GM13976 (cell line): Measurements from ENCODE around the gene MILR1.
A peak's percentile ranks its signal among the peaks of the same experiment; 100 is the strongest.
"Not testable (repeated sequence)": the region's sequence is repeated elsewhere in the genome, so short reads cannot be mapped to it uniquely, and the experiment has no call there.

ENCODE experiments used
- DNase-seq: peaks from one replicate; pipeline ENCODE4 v3.0.0; 2012; ENCODE audit warnings: low spot score
- CTCF ChIP-seq: IDR thresholded peaks from 2 replicates; pipeline ENCODE4 v1.5.1; 2012; ENCODE audit warnings: borderline replicate concordance, mild to moderate bottlenecking; ENCODE audit not compliant: insufficient read depth; ENCODE audit errors: extremely low read depth, missing control alignments, control extremely low read depth
- in situ Hi-C: fragments of 300-500 bp; cut with MboI; formaldehyde crosslinking; loops from one replicate; pipeline ENCODE4 v1.12.0; 2022; ENCODE audit warnings: low sequenced_read_pairs, mixed read lengths, inconsistent platforms; ENCODE audit not compliant: unreplicated experiment

MILR1 gene

GRCh38 chr17:64491034-64491860 lies 42.3 kb downstream of the MILR1 start:
- in situ Hi-C loops, result loop anchor here (5.0 kb wide), 1 partner anchor 69 kb away; no protein-coding TSS in a partner anchor
- TF ChIP-seq CTCF, result peak; percentile 55
- DNase-seq, result no peak

GRCh38 chr17:64491994-64492393 lies 43.1 kb downstream of the MILR1 start:
- no peak for TF ChIP-seq CTCF
- in situ Hi-C loops, result loop anchor here (5.0 kb wide), 1 partner anchor 70 kb away; no protein-coding TSS in a partner anchor
- no peak for DNase-seq

GRCh38 chr17:64492481-64493109 lies 43.7 kb downstream of the MILR1 start:
- DNase-seq, result no peak
- in situ Hi-C loops, result loop anchor here (5.0 kb wide), 1 partner anchor 70 kb away; no protein-coding TSS in a partner anchor
- TF ChIP-seq CTCF, result no peak

GRCh38 chr17:64494121-64494520 lies 45.2 kb downstream of the MILR1 start:
- no peak for TF ChIP-seq CTCF
- DNase-seq, result no peak
- in situ Hi-C loops, result loop anchor here (5.0 kb wide), 1 partner anchor 72 kb away; no protein-coding TSS in a partner anchor

GRCh38 chr17:64495300-64495699 lies 46.4 kb downstream of the MILR1 start:
- in situ Hi-C loops, DNase-seq: not testable (repeated sequence)

GRCh38 chr17:64496348-64496785 lies 47.5 kb downstream of the MILR1 start:
- TF ChIP-seq CTCF, result no peak
- DNase-seq, result no peak
- in situ Hi-C loops, result no loop called here

- in situ Hi-C loops, result no loop called here
- peak; percentile 93 for DNase-seq
Measured at GRCh38 chr17:64496786-64497564, 48.1 kb downstream of the MILR1 start, which contains the start of gene POLG2. POLG2 (minus strand) TSS chr17:64497054; CDS start chr17:64496968, 86 bp downstream.

More at GRCh38 chr17:64496786-64497564, 48.1 kb downstream of the MILR1 start, which contains the start of gene POLG2:
- TF ChIP-seq CTCF, result peak; percentile 56
